ENCODE data around the gene ATP5PF.

ATP5PF gene

GRCh38 chr21:25752416-25752815, 17.7 kb upstream of the ATP5PF start:
- Histone ChIP-seq H3K4me1 (ENCODE audit: insufficient read depth, low read length) (no peaks in the 10 kb centered on the region), H3K27me3 (ENCODE audit: insufficient read depth, low read length, poor library complexity) (no peaks in the 10 kb centered on the region), H4K20me1 (ENCODE audit: insufficient read depth, low read length) (no peaks in the 10 kb centered on the region), H3K79me2 (ENCODE audit: insufficient read depth, low read length) (no peaks in the 10 kb centered on the region), H3K36me3 (ENCODE audit: insufficient read depth, low read length) (peaks cover 64% of the 10 kb centered on the region), H3K4me2 (ENCODE audit: insufficient read depth, low read length) (no peak overlapping the region), H3K4me3 (ENCODE audit: low read depth in 1 of 2, low read length in 2 of 2) (no peak overlapping the region), H2AFZ (ENCODE audit: low read depth, low read length) (no peak overlapping the region), H3K9me3 (ENCODE audit: insufficient read depth, low read length, severe bottlenecking) (no peaks in the 10 kb centered on the region), H3K9ac (ENCODE audit: low read depth, low read length) (no peak overlapping the region), H3K27ac (ENCODE audit: low read length) (no peak overlapping the region)
- ATAC-seq (ENCODE audit: insufficient read depth, low read depth) (no peak), DNase-seq (no peak)
- no peak for TF ChIP-seq CTCF (IDR thresholded peaks at IDR 0.05; ENCODE audit: borderline replicate concordance, extremely low read depth, low read length, poor library complexity, severe bottlenecking)
- no peak for TF ChIP-seq EZH2 (IDR thresholded peaks at IDR 0.05; ENCODE audit: borderline replicate concordance, low read depth, low read length, severe bottlenecking)

- no peaks in the 10 kb centered on the region for H3K79me2 ChIP-seq (ENCODE audit: insufficient read depth, low read length)
- no peak overlapping the region for H2AFZ ChIP-seq (ENCODE audit: low read depth, low read length)
- H3K9me3 ChIP-seq (ENCODE audit: insufficient read depth, low read length, severe bottlenecking) = no peaks in the 10 kb centered on the region
- H4K20me1 ChIP-seq (ENCODE audit: insufficient read depth, low read length) = no peaks in the 10 kb centered on the region
- H3K4me3 ChIP-seq (ENCODE audit: low read depth in 1 of 2, low read length in 2 of 2) = no peak overlapping the region
- H3K9ac ChIP-seq (ENCODE audit: low read depth, low read length) = no peak overlapping the region
- TF ChIP-seq CTCF (IDR thresholded peaks at IDR 0.05; ENCODE audit: borderline replicate concordance, extremely low read depth, low read length, poor library complexity, severe bottlenecking) (no peak), EZH2 (IDR thresholded peaks at IDR 0.05; ENCODE audit: borderline replicate concordance, low read depth, low read length, severe bottlenecking) (no peak)
- peaks cover 73% of the 10 kb centered on the region for H3K36me3 ChIP-seq (ENCODE audit: insufficient read depth, low read length)
- no peaks in the 10 kb centered on the region for H3K27me3 ChIP-seq (ENCODE audit: insufficient read depth, low read length, poor library complexity)
- ATAC-seq (ENCODE audit: insufficient read depth, low read depth) = peak; percentile 73
- peak; percentile 21 for DNase-seq
- no peak overlapping the region for H3K4me2 ChIP-seq (ENCODE audit: insufficient read depth, low read length)
- no peaks in the 10 kb centered on the region for H3K4me1 ChIP-seq (ENCODE audit: insufficient read depth, low read length)
- no peak overlapping the region for H3K27ac ChIP-seq (ENCODE audit: low read length)
Observed at GRCh38 chr21:25750085-25750484, 15.4 kb upstream of the ATP5PF start.

GRCh38 chr21:25744854-25745253, 10.2 kb upstream of the ATP5PF start:
- no peak overlapping the region for H3K9ac ChIP-seq (ENCODE audit: low read depth, low read length)
- H3K4me1 ChIP-seq (ENCODE audit: insufficient read depth, low read length) = no peaks in the 10 kb centered on the region
- H3K36me3 ChIP-seq (ENCODE audit: insufficient read depth, low read length) = peaks cover 58% of the 10 kb centered on the region
- no peak overlapping the region for H3K4me3 ChIP-seq (ENCODE audit: low read depth in 1 of 2, low read length in 2 of 2)
- peaks cover 29% of the 10 kb centered on the region for H3K79me2 ChIP-seq (ENCODE audit: insufficient read depth, low read length)
- H4K20me1 ChIP-seq (ENCODE audit: insufficient read depth, low read length) = no peaks in the 10 kb centered on the region
- no peak overlapping the region for H2AFZ ChIP-seq (ENCODE audit: low read depth, low read length)
- TF ChIP-seq CTCF (IDR thresholded peaks at IDR 0.05; ENCODE audit: borderline replicate concordance, extremely low read depth, low read length, poor library complexity, severe bottlenecking) (no peak), EZH2 (IDR thresholded peaks at IDR 0.05; ENCODE audit: borderline replicate concordance, low read depth, low read length, severe bottlenecking) (no peak)
- no peaks in the 10 kb centered on the region for H3K27me3 ChIP-seq (ENCODE audit: insufficient read depth, low read length, poor library complexity)
- no peak overlapping the region for H3K4me2 ChIP-seq (ENCODE audit: insufficient read depth, low read length)
- DNase-seq = no peak
- ATAC-seq (ENCODE audit: insufficient read depth, low read depth) = no peak
- H3K9me3 ChIP-seq (ENCODE audit: insufficient read depth, low read length, severe bottlenecking) = no peaks in the 10 kb centered on the region
- H3K27ac ChIP-seq (ENCODE audit: low read length) = no peak overlapping the region

GRCh38 chr21:25742900-25743299, 8.2 kb upstream of the ATP5PF start:
- DNase-seq (no peak), ATAC-seq (ENCODE audit: insufficient read depth, low read depth) (no peak)
- H3K27ac ChIP-seq (ENCODE audit: low read length) = no peak overlapping the region
- H3K4me2 ChIP-seq (ENCODE audit: insufficient read depth, low read length) = no peak overlapping the region
- H3K4me1 ChIP-seq (ENCODE audit: insufficient read depth, low read length) = peaks cover 3% of the 10 kb centered on the region; the same call in 1 of the 2 replicates
- no peak overlapping the region for H3K9ac ChIP-seq (ENCODE audit: low read depth, low read length)
- TF ChIP-seq EZH2 (IDR thresholded peaks at IDR 0.05; ENCODE audit: borderline replicate concordance, low read depth, low read length, severe bottlenecking) = no peak
- TF ChIP-seq CTCF (IDR thresholded peaks at IDR 0.05; ENCODE audit: borderline replicate concordance, extremely low read depth, low read length, poor library complexity, severe bottlenecking) = no peak
- H3K36me3 ChIP-seq (ENCODE audit: insufficient read depth, low read length) = peaks cover 38% of the 10 kb centered on the region
- H3K4me3 ChIP-seq (ENCODE audit: low read depth in 1 of 2, low read length in 2 of 2) = no peak overlapping the region
- no peaks in the 10 kb centered on the region for H3K27me3 ChIP-seq (ENCODE audit: insufficient read depth, low read length, poor library complexity)
- no peak overlapping the region for H2AFZ ChIP-seq (ENCODE audit: low read depth, low read length)
- H3K9me3 ChIP-seq (ENCODE audit: insufficient read depth, low read length, severe bottlenecking) = no peaks in the 10 kb centered on the region
- H3K79me2 ChIP-seq (ENCODE audit: insufficient read depth, low read length) = peaks cover 48% of the 10 kb centered on the region
- H4K20me1 ChIP-seq (ENCODE audit: insufficient read depth, low read length) = no peaks in the 10 kb centered on the region
